CD4-positive, alpha-beta T cell treated with Interleukin-1 beta for 1 hour (primary cell): ENCODE measurements around the gene CD83.

Experiments
- DNase-seq, 2 donors: peaks; one replicate each; pipeline ENCODE4 v3.0.0-alpha.2; 2020 to 2022

The CD83 gene

GRCh38 chr6:14127611-14128010 is 10.0 kb downstream of the CD83 start:
- no peak for DNase-seq

- no peak for DNase-seq
Measured at GRCh38 chr6:14128012-14128411, 10.4 kb downstream of the CD83 start.

GRCh38 chr6:14128746-14129145 is 11.2 kb downstream of the CD83 start:
- no peak for DNase-seq

- DNase-seq = no peak
Measured at GRCh38 chr6:14129575-14129974, 12.0 kb downstream of the CD83 start.

GRCh38 chr6:14130435-14131075 is 13.0 kb downstream of the CD83 start:
- no peak for DNase-seq

GRCh38 chr6:14131579-14131978 is 14.0 kb downstream of the CD83 start:
- no peak for DNase-seq

GRCh38 chr6:14132244-14132920 is 14.8 kb downstream of the CD83 start:
- no peak for DNase-seq

- no peak for DNase-seq
Measured at GRCh38 chr6:14132921-14133275, 15.3 kb downstream of the CD83 start.

GRCh38 chr6:14134211-14134910 is 16.8 kb downstream of the CD83 start:
- DNase-seq = no peak

GRCh38 chr6:14135893-14136539 is 18.4 kb downstream of the CD83 start:
- DNase-seq = no peak

GRCh38 chr6:14138701-14139215 is 21.2 kb downstream of the CD83 start:
- DNase-seq = no peak

GRCh38 chr6:14141351-14142062 is 23.9 kb downstream of the CD83 start:
- no peak for DNase-seq

- no peak for DNase-seq
Measured at GRCh38 chr6:14142063-14142450, 24.5 kb downstream of the CD83 start.

- DNase-seq = no peak
Measured at GRCh38 chr6:14142511-14143223, 25.1 kb downstream of the CD83 start.

GRCh38 chr6:14143305-14143704 is 25.7 kb downstream of the CD83 start:
- no peak for DNase-seq

- peak; percentile 73 for DNase-seq
Measured at GRCh38 chr6:14144678-14145113, 27.1 kb downstream of the CD83 start.

- no peak for DNase-seq
Measured at GRCh38 chr6:14146506-14147096, 29.0 kb downstream of the CD83 start.

GRCh38 chr6:14147891-14148290 is 30.3 kb downstream of the CD83 start:
- DNase-seq = no peak

GRCh38 chr6:14148471-14148870 is 30.9 kb downstream of the CD83 start:
- DNase-seq = no peak

GRCh38 chr6:14149053-14149738 is 31.6 kb downstream of the CD83 start:
- DNase-seq = no peak

- no peak for DNase-seq
Measured at GRCh38 chr6:14149739-14150130, 32.2 kb downstream of the CD83 start.
